ENCODE measurements around the gene TMEM60. TPM values are rescaled to one million over a fixed set of nuclear protein-coding genes. Genes with fewer than 3 reads are reported as not detected.

Gene TMEM60
- total and polyA plus RNA-seq, 2 of the 8 experiments (the other 6 are each of a cell fraction or from before 2014, with no cell fraction given), result 22.1 to 29.2 TPM

DNA sequence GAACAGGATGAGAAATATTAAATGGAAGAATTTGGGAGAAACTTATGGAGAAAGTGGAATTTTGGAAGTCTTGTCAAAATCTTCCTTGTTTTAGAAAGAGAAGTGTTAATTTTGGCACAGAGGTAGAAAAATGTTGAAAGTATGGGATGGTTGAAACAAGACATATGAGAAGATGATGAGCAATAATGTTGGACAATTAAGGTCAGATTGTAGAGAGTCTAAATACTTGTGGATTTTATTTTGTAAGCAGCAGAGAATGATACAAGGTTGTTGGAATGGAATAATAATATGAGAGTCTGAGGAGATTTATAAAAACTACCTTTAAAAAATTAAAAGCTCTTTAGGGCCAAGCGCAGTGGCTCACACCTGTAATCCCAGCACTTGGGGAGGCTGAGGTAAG lies 34.9 kb upstream of the TMEM60 start:
- Histone ChIP-seq H3K36me3 (ENCODE audit: control insufficient read depth in 2 of 4, insufficient read depth in 4 of 4, low read length in 3 of 4) (no peaks in the 10 kb centered on the region), H3K9me3 (ENCODE audit: insufficient read depth in 2 of 2, low read depth in 1 of 2, low read length in 1 of 2) (no peaks in the 10 kb centered on the region), H3K79me2 (ENCODE audit: control insufficient read depth in 1 of 2, insufficient read depth in 2 of 2, low read length in 2 of 2) (no peaks in the 10 kb centered on the region), H3K56ac (replicated peaks; ENCODE audit: insufficient read length, low read depth, low read length) (no peak overlapping the region), H2BK20ac (ENCODE audit: low read length) (no peak overlapping the region), H4K8ac (ENCODE audit: extremely low read depth, insufficient read depth, low read length) (no peak overlapping the region), H3K9ac (replicated peaks in 1 of 4; ENCODE audit: extremely low read depth in 1 of 4, low read depth in 3 of 4, low read length in 3 of 4) (no peak overlapping the region), H3K79me1 (ENCODE audit: low read depth, low read length) (peaks cover 4% of the 10 kb centered on the region), H3K4ac (replicated peaks; ENCODE audit: insufficient read length, low read depth, low read length) (no peak overlapping the region), H4K20me1 (replicated peaks in 1 of 2; ENCODE audit: control insufficient read depth in 1 of 2, insufficient read depth in 2 of 2, low read length in 2 of 2) (peaks cover 0 to 3% of the 10 kb centered on the region in 2 experiments), H3K4me3 (ENCODE audit: extremely low read depth in 1 of 4, insufficient read depth in 2 of 4, low read depth in 3 of 4, low read length in 4 of 4) (no peak overlapping the region), H3K27me3 (replicated peaks in 1 of 4; ENCODE audit: control insufficient read depth in 3 of 4, extremely low read depth in 1 of 4, insufficient read depth in 3 of 4, low read length in 3 of 4) (no peaks in the 10 kb centered on the region), H2AK5ac (ENCODE audit: low read depth, low read length) (no peak overlapping the region), H2BK12ac (ENCODE audit: low read depth, low read length) (no peak overlapping the region), H4K91ac (replicated peaks; ENCODE audit: insufficient read length, low read length) (no peak overlapping the region), H3K4me2 (ENCODE audit: insufficient read depth in 1 of 2, low read depth in 2 of 2, low read length in 2 of 2) (no peak overlapping the region), H2BK5ac (ENCODE audit: low read depth, low read length) (no peak overlapping the region), H3K18ac (ENCODE audit: extremely low read depth, low read length) (no peak overlapping the region), H2AFZ (ENCODE audit: low read length) (no peak overlapping the region), H3K4me1 (replicated peaks in 1 of 4; ENCODE audit: control insufficient read depth in 3 of 4, insufficient read depth in 4 of 4, low read length in 3 of 4) (peaks cover 0 to 3% (median 1%) of the 10 kb centered on the region in 4 experiments; a peak in 1 of 7 replicates), H2BK15ac (ENCODE audit: low read length) (no peak overlapping the region), H3K14ac (ENCODE audit: insufficient read length) (no peak overlapping the region), H2BK120ac (replicated peaks; ENCODE audit: low read depth, low read length) (no peak overlapping the region), H4K5ac (ENCODE audit: insufficient read length, low read depth, low read length) (no peak overlapping the region), H3K27ac (ENCODE audit: low read depth, low read length) (no peak overlapping the region), H3K23me2 (ENCODE audit: low read depth, low read length) (no peaks in the 10 kb centered on the region), H3K23ac (ENCODE audit: insufficient read length) (no peak overlapping the region)
- 84% methylated on average over 1 of the region's 1 CpG; no CpG with 5 or more reads in 1 of the 2 experiments for WGBS, 2 experiments (ENCODE audit: extremely low coverage in 1 of 2, insufficient coverage in 1 of 2, insufficient read length in 1 of 2, insufficient replicate concordance in 2 of 2, low coverage in 1 of 2, low lambda C conversion rate in 2 of 2, missing lambda C conversion rate in 1 of 2)
- FAIRE-seq (no peak), DNase-seq (ENCODE audit: low read depth in 1 of 2, low spot score in 2 of 2) (no peak)
- ChIA-PET CTCF (ENCODE audit: partially characterized antibody) (no interaction called here), POLR2A (ENCODE audit: partially characterized antibody) (interaction anchor here (1.1 kb wide), 1 partner anchor 100 kb away, joined by 4 read pairs; no protein-coding TSS in a partner anchor)
- TF ChIP-seq KDM5A (IDR thresholded peaks at IDR 0.05; ENCODE audit: low read length), result no peak
- TF ChIP-seq GABPA (IDR thresholded peaks at IDR 0.05; ENCODE audit: borderline replicate concordance, insufficient read depth, low read length), result no peak
- TF ChIP-seq TEAD4 (IDR thresholded peaks at IDR 0.05; ENCODE audit: low read depth, low read length), result no peak
- TF ChIP-seq, protein P1, sequence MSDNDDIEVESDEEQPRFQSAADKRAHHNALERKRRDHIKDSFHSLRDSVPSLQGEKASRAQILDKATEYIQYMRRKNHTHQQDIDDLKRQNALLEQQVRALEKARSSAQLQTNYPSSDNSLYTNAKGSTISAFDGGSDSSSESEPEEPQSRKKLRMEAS (IDR thresholded peaks at IDR 0.05), result no peak
- TF ChIP-seq NANOG (IDR thresholded peaks at IDR 0.05; ENCODE audit: insufficient read depth, low read depth, low read length, poor library complexity, severe bottlenecking), result no peak
- TF ChIP-seq ASH2L (IDR thresholded peaks at IDR 0.05; ENCODE audit: low read length), result no peak
- no peak for TF ChIP-seq EGR1 (IDR thresholded peaks at IDR 0.05; ENCODE audit: borderline replicate concordance, low read depth, low read length)
- no peak for TF ChIP-seq TBP (IDR thresholded peaks at IDR 0.05; ENCODE audit: low read depth, low read length)
- no peak for TF ChIP-seq SP1 (IDR thresholded peaks at IDR 0.05; ENCODE audit: low read depth, low read length)
- no peak for TF ChIP-seq KDM4A (IDR thresholded peaks at IDR 0.05; ENCODE audit: low read depth, low read length, severe bottlenecking)
- TF ChIP-seq BCL11A (IDR thresholded peaks at IDR 0.05; ENCODE audit: low read depth in 2 of 2, low read length in 2 of 2), result no peak
- TF ChIP-seq TCF12 (IDR thresholded peaks at IDR 0.05; ENCODE audit: low read depth, low read length), result no peak
- no peak for TF ChIP-seq SRF (IDR thresholded peaks at IDR 0.05; ENCODE audit: low read depth, low read length)
- TF ChIP-seq SP4 (IDR thresholded peaks at IDR 0.05; ENCODE audit: low read length), result no peak
- no peak for TF ChIP-seq BRCA1 (IDR thresholded peaks at IDR 0.05; ENCODE audit: low read depth, low read length)
